Stimulated activated CD8-positive, alpha-beta memory T cell treated with anti-CD3 and anti-CD28 coated beads, Interleukin-15, amount 100 ng/mL, for 1 hour (primary cell): ENCODE results near the gene UNK.

Experiments used
- DNase-seq: peaks from one replicate; pipeline ENCODE4 v3.0.0-alpha.2; 2020; ENCODE audit warnings: low read depth

Gene UNK

DNA sequence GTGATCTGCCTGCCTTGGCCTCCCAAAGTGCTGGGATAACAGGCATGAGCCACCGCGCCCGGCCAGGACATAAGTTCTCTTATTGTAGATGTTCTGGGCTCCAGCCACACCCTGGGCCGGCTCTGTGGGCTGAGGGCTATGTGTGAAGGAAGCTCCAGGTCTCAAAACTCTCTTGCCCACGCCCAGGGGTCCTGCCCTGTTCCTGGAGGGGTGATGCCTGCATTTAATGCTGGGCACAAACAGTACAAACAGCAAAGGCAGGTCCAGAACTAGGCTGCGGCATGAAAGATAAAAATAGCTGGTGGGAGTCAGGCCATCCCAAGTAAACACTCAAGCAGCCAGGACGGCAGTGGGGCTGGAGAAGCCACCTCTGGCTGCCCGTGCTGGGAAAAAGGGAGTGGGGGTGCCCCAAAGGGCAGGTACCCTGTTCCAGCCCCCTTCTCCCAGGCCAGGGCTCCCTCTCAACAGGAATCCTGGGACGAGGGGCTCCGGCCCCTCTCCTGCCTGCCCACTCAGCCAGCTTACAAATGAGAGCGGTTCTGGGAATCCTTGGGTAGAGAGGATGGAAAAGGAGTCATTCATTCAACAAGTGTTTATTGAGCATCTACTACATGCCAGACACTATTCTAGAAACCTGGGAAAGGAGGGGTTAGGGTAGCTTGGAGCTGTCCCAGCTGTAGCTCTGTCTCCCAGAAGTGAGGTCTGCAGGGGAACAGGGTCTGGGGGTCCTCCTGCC is 89.1 kb downstream of the UNK start:
- no peak for DNase-seq

DNA sequence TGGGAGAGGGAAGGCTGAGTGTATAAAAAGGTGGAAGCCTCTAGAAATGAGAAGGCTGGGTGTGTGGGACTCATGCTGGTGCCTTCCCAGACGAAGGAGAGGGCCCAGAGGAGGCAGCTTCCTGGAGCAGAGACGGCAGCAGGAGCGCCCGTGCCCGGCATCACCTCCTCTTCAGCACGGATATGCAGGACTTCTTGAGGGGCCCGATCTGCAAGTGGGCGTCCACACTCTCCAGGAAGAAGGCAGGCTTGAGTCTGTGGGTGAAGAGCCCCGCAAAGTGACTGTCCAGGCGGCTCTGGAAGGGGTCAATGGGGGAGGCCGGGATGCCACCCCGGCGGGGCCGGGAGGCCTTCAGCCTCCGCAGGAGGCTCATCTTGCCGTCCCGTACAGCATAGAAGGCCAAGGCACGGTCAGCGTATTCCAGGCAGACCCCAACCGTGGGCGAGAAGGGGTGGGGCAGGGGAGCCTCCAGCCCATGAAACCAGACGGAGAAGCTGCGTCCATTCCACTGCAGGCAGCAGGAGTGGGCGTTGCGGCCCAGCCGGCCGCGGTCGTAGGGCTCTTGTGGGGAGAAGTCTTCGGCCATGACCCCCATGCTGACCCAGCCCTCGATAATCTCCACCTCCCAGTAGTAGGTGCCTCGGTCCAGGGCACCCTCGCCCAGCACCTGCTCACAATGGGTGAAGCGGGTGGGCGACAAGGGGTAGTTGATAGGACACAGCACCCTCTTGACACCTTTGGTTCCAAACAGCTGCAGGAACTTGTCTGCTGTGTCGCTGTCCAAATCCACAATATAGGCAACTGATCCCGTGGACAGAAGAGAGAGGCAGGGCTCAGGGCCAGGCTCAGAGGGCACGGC is 89.9 kb downstream of the UNK start:
- no peak for DNase-seq
